SK-N-SH (cell line): Measurements from ENCODE around the gene CLIC6. TPM values are rescaled to one million over a fixed set of nuclear protein-coding genes. Genes with fewer than 3 reads are reported as not detected.

Experiments used
- CTCF ChIA-PET: fragments of 300-600, 350-600 bp; formaldehyde crosslinking; extraction: SDS; loops from one replicate; lab custom pipeline; 2021; lab: Yijun Ruan, JAX
- POLR2A ChIA-PET: fragments of 350-600 bp; sonication (Branson Sonifier 250); formaldehyde crosslinking; extraction: SDS; loops from one replicate; lab custom pipeline; 2020; ENCODE audit warnings: antibody characterized with exemption, inconsistent platforms; lab: Yijun Ruan, JAX
- DNase-seq: peaks from one replicate; pipeline ENCODE4 v3.0.0; 2012
- H2AFZ ChIP-seq: fragments of 200-600 bp; sonication (generic); 2 replicates; pipeline ENCODE4 v1.8.1; 2016; ENCODE audit warnings: antibody characterized with exemption, mild to moderate bottlenecking, low read depth
- H3F3A ChIP-seq: fragments of 200-600 bp; sonication (generic); replicated peaks from 2 replicates; pipeline ENCODE3; 2016; ENCODE audit warnings: antibody characterized with exemption, mild to moderate bottlenecking; ENCODE audit not compliant: insufficient read depth
- H3K27ac ChIP-seq, 2 experiments: fragments of 200-500 bp in 1 of 2; fragments of 200-600 bp in 1 of 2; sonication (Bioruptor generic) in 1 of 2; sonication (generic), shearing (Covaris generic) in 1 of 2; 2 replicates each; pipeline versions ENCODE4 v1.5.1 to v1.6.1; 2014 to 2016; ENCODE audit warnings: low read depth in 2 of 2, inconsistent platforms in 1 of 2, low read length in 1 of 2, mild to moderate bottlenecking in 1 of 2, mixed read lengths in 1 of 2
- H3K27me3 ChIP-seq: fragments of 200-600 bp; sonication (generic), shearing (Covaris generic); 2 replicates; pipeline ENCODE4 v1.6.1; 2016; ENCODE audit warnings: mixed run types; ENCODE audit not compliant: insufficient read depth
- H3K36me3 ChIP-seq, 2 experiments: fragments of 200-500 bp in 1 of 2; fragments of 200-600 bp in 1 of 2; sonication (Bioruptor generic) in 1 of 2; sonication (generic) in 1 of 2; replicated peaks in 1 of 2; 2 replicates each; pipeline versions ENCODE3 to v1.5.1; 2014 to 2016; ENCODE audit warnings: low read length in 1 of 2, mild to moderate bottlenecking in 1 of 2; ENCODE audit not compliant: insufficient read depth in 2 of 2, control insufficient read depth in 1 of 2
- H3K4me1 ChIP-seq, 2 experiments: fragments of 200-500 bp in 1 of 2; fragments of 200-600 bp in 1 of 2; sonication (Bioruptor generic) in 1 of 2; sonication (generic), shearing (Covaris generic) in 1 of 2; 2 replicates each; pipeline versions ENCODE4 v1.5.1 to v1.6.1; 2014 to 2016; ENCODE audit warnings: low read depth in 1 of 2, low read length in 1 of 2, mixed run types in 1 of 2; ENCODE audit not compliant: insufficient read depth in 2 of 2, control insufficient read depth in 1 of 2
- H3K4me2 ChIP-seq: fragments of 200-600 bp; sonication (generic), shearing (Covaris generic); 2 replicates; pipeline ENCODE4 v1.6.1; 2017; ENCODE audit warnings: mixed run types
- H3K4me3 ChIP-seq, 2 experiments: fragments of 200-500 bp in 1 of 2; fragments of 200-600 bp in 1 of 2; sonication (Bioruptor generic) in 1 of 2; sonication (generic), shearing (Covaris generic) in 1 of 2; 2 replicates each; pipeline versions ENCODE4 v1.5.1 to v1.8.1; 2014 to 2016; ENCODE audit warnings: low read depth in 2 of 2, inconsistent platforms in 1 of 2, low read length in 1 of 2, mild to moderate bottlenecking in 1 of 2, mixed read lengths in 1 of 2, moderate library complexity in 1 of 2
- H3K79me2 ChIP-seq: fragments of 200-600 bp; sonication (generic); 2 replicates; pipeline ENCODE4 v1.8.1; 2017; ENCODE audit warnings: mild to moderate bottlenecking; ENCODE audit not compliant: insufficient read depth
- H3K9ac ChIP-seq: fragments of 200-600 bp; sonication (generic); 2 replicates; pipeline ENCODE4 v1.6.1; 2017; ENCODE audit warnings: mixed run types
- H3K9me2 ChIP-seq: fragments of 200-600 bp; sonication (generic); 2 replicates; pipeline ENCODE4 v1.6.1; 2017; ENCODE audit warnings: mixed run types
- H3K9me3 ChIP-seq: fragments of 200-600 bp; sonication (generic); 2 replicates; pipeline ENCODE4 v1.6.1; 2017; ENCODE audit warnings: mixed run types, mild to moderate bottlenecking, moderate library complexity
- H4K20me1 ChIP-seq: fragments of 200-600 bp; sonication (generic); 2 replicates; pipeline ENCODE4 v1.6.1; 2017; ENCODE audit warnings: mild to moderate bottlenecking, mixed run types; ENCODE audit not compliant: insufficient read depth
- CTCF ChIP-seq: fragments of 200-600 bp; sonication (generic); IDR thresholded peaks from 2 replicates; pipeline ENCODE4 v1.6.1; 2017; ENCODE audit warnings: antibody characterized with exemption, mild to moderate bottlenecking, moderate library complexity
- ELF1 ChIP-seq: IDR thresholded peaks from 2 replicates; pipeline ENCODE4 v1.4.0; 2012
- FOXM1 ChIP-seq: IDR thresholded peaks from 2 replicates; pipeline ENCODE4 v1.4.0; 2012; ENCODE audit warnings: low read depth, mild to moderate bottlenecking
- GABPA ChIP-seq: IDR thresholded peaks from 2 replicates; pipeline ENCODE4 v1.4.0; 2012; ENCODE audit warnings: low read depth, mild to moderate bottlenecking
- GATA2 ChIP-seq: sonication (generic); formaldehyde crosslinking; IDR thresholded peaks from 2 replicates; pipeline ENCODE4 v1.5.0; 2020; ENCODE audit warnings: mild to moderate bottlenecking, missing genetic modification reagents
- MXI1 ChIP-seq: IDR thresholded peaks from 2 replicates; pipeline ENCODE4 v1.6.1; 2012; ENCODE audit warnings: mild to moderate bottlenecking, low read depth, low read length, improper control_type of control experiment
- PBX3 ChIP-seq: IDR thresholded peaks from 2 replicates; pipeline ENCODE4; 2012
- RAD21 ChIP-seq: IDR thresholded peaks from 2 replicates; pipeline ENCODE4 v1.6.1; 2012; ENCODE audit warnings: mild to moderate bottlenecking, low read length
- RCOR1 ChIP-seq: fragments of 150-350 bp; IDR thresholded peaks from 2 replicates; pipeline ENCODE4 v1.6.1; 2017; ENCODE audit warnings: antibody characterized with exemption, low read length
- RXRA ChIP-seq: IDR thresholded peaks from 2 replicates; pipeline ENCODE4 v1.4.0; 2012; ENCODE audit warnings: low read depth, mild to moderate bottlenecking, borderline replicate concordance
- TAF1 ChIP-seq: IDR thresholded peaks from 2 replicates; pipeline ENCODE4 v1.6.1; 2012; ENCODE audit warnings: low read depth, mild to moderate bottlenecking, low read length, moderate library complexity, borderline replicate concordance
- USF1 ChIP-seq: IDR thresholded peaks from 2 replicates; pipeline ENCODE4 v1.4.0; 2012; ENCODE audit warnings: low read depth, borderline replicate concordance
- ZBTB33 ChIP-seq: IDR thresholded peaks from 2 replicates; pipeline ENCODE4 v1.4.0; 2012; ENCODE audit warnings: low read depth, borderline replicate concordance
- WGBS: methylation state at CpG from one replicate; pipeline ENCODE4 v1.1.6; 2017; ENCODE audit warnings: low lambda C conversion rate; 5-methylcytosine and 5-hydroxymethylcytosine counted together
- polyA plus RNA-seq, 3 experiments: library from polyadenylated mRNA; depleted of rRNA; stranded (reverse); fragments of >200 nt; gene quantifications; 2 replicates each; pipeline ENCODE4 v1.2.3, GENCODE V29; 2012

CLIC6 gene
- polyA plus RNA-seq, 1 of the 3 experiments (the other 2 are of a cell fraction), result 0.08 TPM

GRCh38 chr21:34661848-34662247 is 6.9 kb upstream of the CLIC6 start:
- no peaks in the 10 kb centered on the region for H3F3A ChIP-seq
- no peak overlapping the region for H3K27ac ChIP-seq
- no peaks in the 10 kb centered on the region for H4K20me1 ChIP-seq
- no peaks in the 10 kb centered on the region for H3K9me2 ChIP-seq
- H3K27me3 ChIP-seq, result peaks cover 16% of the 10 kb centered on the region; the same call in 1 of the 2 replicates
- no peaks in the 10 kb centered on the region for H3K36me3 ChIP-seq
- no peaks in the 10 kb centered on the region for H3K79me2 ChIP-seq
- no peak overlapping the region for H3K9ac ChIP-seq
- H3K4me3 ChIP-seq, result no peak overlapping the region
- no peak overlapping the region for H3K4me2 ChIP-seq
- CTCF ChIA-PET, result no interaction called here
- TF ChIP-seq ZBTB33 (no peak), USF1 (no peak), TAF1 (no peak)
- H3K4me1 ChIP-seq, result no peaks in the 10 kb centered on the region
- POLR2A ChIA-PET, result no interaction called here
- H2AFZ ChIP-seq, result no peak overlapping the region
- DNase-seq, result no peak
- H3K9me3 ChIP-seq, result no peaks in the 10 kb centered on the region

- POLR2A ChIA-PET, result no interaction called here
- H3K36me3 ChIP-seq, result no peaks in the 10 kb centered on the region
- H3K9ac ChIP-seq, result no peak overlapping the region
- H3K9me2 ChIP-seq, result no peaks in the 10 kb centered on the region
- no peak overlapping the region for H3K27ac ChIP-seq
- H3K4me2 ChIP-seq, result no peak overlapping the region
- no peak for DNase-seq
- H3K79me2 ChIP-seq, result no peaks in the 10 kb centered on the region
- no peaks in the 10 kb centered on the region for H3F3A ChIP-seq
- no peaks in the 10 kb centered on the region for H4K20me1 ChIP-seq
- H3K9me3 ChIP-seq, result no peaks in the 10 kb centered on the region
- no peak for TF ChIP-seq CTCF
- no peak for TF ChIP-seq RXRA
- no peak for TF ChIP-seq RAD21
- TF ChIP-seq FOXM1, result no peak
- TF ChIP-seq TAF1, result no peak
- TF ChIP-seq RCOR1, result no peak
- no peak for TF ChIP-seq GATA2
- no peak for TF ChIP-seq MXI1
- TF ChIP-seq PBX3, result no peak
- no peak for TF ChIP-seq ELF1
- TF ChIP-seq GABPA, result no peak
- peaks cover 0 to 5% of the 10 kb centered on the region in 2 experiments; a peak in 1 of 4 replicates for H3K4me1 ChIP-seq
- no peak overlapping the region for H2AFZ ChIP-seq
- whole genome bisulfite sequencing, result 31% methylated on average over 3 of the region's 3 CpGs
- CTCF ChIA-PET, result interaction anchor here (0.8 to 1.0 kb wide), 2 partner anchors 21 to 25 kb away, joined by 3 read pairs; no protein-coding TSS in a partner anchor
- no peak overlapping the region for H3K4me3 ChIP-seq
- H3K27me3 ChIP-seq, result peaks cover 72% of the 10 kb centered on the region
These were observed 1.0 kb upstream of the CLIC6 start for GRCh38 chr21:34667761-34668160.
